ENCODE measurements around the gene RASSF3. TPM values are rescaled to one million over a fixed set of nuclear protein-coding genes. Genes with fewer than 3 reads are reported as not detected.

RASSF3 gene
- total RNA-seq, 1 donor from 2014 or later: 143 TPM

GRCh38 chr12:64660237-64661018, 50.1 kb downstream of the RASSF3 start:
- intact Hi-C loops (cut with micrococcal nuclease): no loop called here
- ATAC-seq: no peak
- DNase-seq: no peak

GRCh38 chr12:64663015-64663414, 52.7 kb downstream of the RASSF3 start:
- DNase-seq (no peak), ATAC-seq (no peak)
- intact Hi-C loops (cut with micrococcal nuclease): no loop called here

GRCh38 chr12:64665514-64665913, 55.2 kb downstream of the RASSF3 start:
- DNase-seq (no peak), ATAC-seq (peak; percentile 37)
- intact Hi-C loops (cut with micrococcal nuclease): no loop called here

GRCh38 chr12:64666054-64666914, 56.0 kb downstream of the RASSF3 start:
- DNase-seq (no peak), ATAC-seq (peak; percentile 17)
- intact Hi-C loops (cut with micrococcal nuclease): no loop called here

- DNase-seq (no peak), ATAC-seq (no peak)
- intact Hi-C loops (cut with micrococcal nuclease): no loop called here
Measured at GRCh38 chr12:64667793-64668192, 57.5 kb downstream of the RASSF3 start.

GRCh38 chr12:64669270-64669842, 59.1 kb downstream of the RASSF3 start:
- ATAC-seq (peak; percentile 41), DNase-seq (peak; percentile 50)
- intact Hi-C loops (cut with micrococcal nuclease): no loop called here

- ATAC-seq (no peak), DNase-seq (no peak)
- intact Hi-C loops (cut with micrococcal nuclease): loop anchor here (10.0 kb wide), 1 partner anchor 55 kb away; the partner anchor contains the start of gene RASSF3
Measured at GRCh38 chr12:64670019-64670418, 59.7 kb downstream of the RASSF3 start.

GRCh38 chr12:64670919-64671639, 60.8 kb downstream of the RASSF3 start:
- intact Hi-C loops (cut with micrococcal nuclease): loop anchor here (10.0 kb wide), 1 partner anchor 56 kb away; the partner anchor contains the start of gene RASSF3
- no peak for DNase-seq
- ATAC-seq: peak; percentile 56

GRCh38 chr12:64671681-64672080, 61.4 kb downstream of the RASSF3 start:
- ATAC-seq (no peak), DNase-seq (no peak)
- intact Hi-C loops (cut with micrococcal nuclease): loop anchor here (10.0 kb wide), 1 partner anchor 57 kb away; the partner anchor contains the start of gene RASSF3

GRCh38 chr12:64672925-64673409, 62.7 kb downstream of the RASSF3 start:
- intact Hi-C loops (cut with micrococcal nuclease): loop anchor here (10.0 kb wide), 1 partner anchor 58 kb away; the partner anchor contains the start of gene RASSF3
- DNase-seq (peak; percentile 60), ATAC-seq (peak; percentile 1)

- no peak for DNase-seq
- no peak for ATAC-seq
- intact Hi-C loops (cut with micrococcal nuclease): loop anchor here (10.0 kb wide), 1 partner anchor 59 kb away; the partner anchor contains the start of gene RASSF3
Measured at GRCh38 chr12:64673490-64674169, 63.3 kb downstream of the RASSF3 start.

GRCh38 chr12:64674367-64674922, 64.2 kb downstream of the RASSF3 start:
- DNase-seq (no peak), ATAC-seq (no peak)
- intact Hi-C loops (cut with micrococcal nuclease): loop anchor here (10.0 kb wide), 1 partner anchor 60 kb away; the partner anchor contains the start of gene RASSF3

GRCh38 chr12:64675795-64676194, 65.5 kb downstream of the RASSF3 start:
- DNase-seq (peak; percentile 43), ATAC-seq (peak; percentile 78)
- intact Hi-C loops (cut with micrococcal nuclease): loop anchor here (10.0 kb wide), 1 partner anchor 61 kb away; the partner anchor contains the start of gene RASSF3

- ATAC-seq: no peak
- intact Hi-C loops (cut with micrococcal nuclease): loop anchor here (10.0 kb wide), 1 partner anchor 63 kb away; the partner anchor contains the start of gene RASSF3
- no peak for DNase-seq
Measured at GRCh38 chr12:64678248-64678647, 68.0 kb downstream of the RASSF3 start.

GRCh38 chr12:64678835-64679234, 68.5 kb downstream of the RASSF3 start:
- ATAC-seq (no peak), DNase-seq (no peak)
- intact Hi-C loops (cut with micrococcal nuclease): loop anchor here (10.0 kb wide), 1 partner anchor 64 kb away; the partner anchor contains the start of gene RASSF3

- DNase-seq (peak; percentile 85), ATAC-seq (peak; percentile 60)
- intact Hi-C loops (cut with micrococcal nuclease): loop anchor here (10.0 kb wide), 1 partner anchor 65 kb away; the partner anchor contains the start of gene RASSF3
Measured at GRCh38 chr12:64679487-64680001, 69.2 kb downstream of the RASSF3 start.

GRCh38 chr12:64680235-64680634, 69.9 kb downstream of the RASSF3 start:
- DNase-seq (no peak), ATAC-seq (no peak)
- intact Hi-C loops (cut with micrococcal nuclease): no loop called here

Data from left ventricle myocardium superior (tissue), 1 donor.